IMR-90 (cell line): ENCODE measurements around the gene PTPMT1.

Experiments
- CEBPB ChIP-seq: IDR thresholded peaks from 2 replicates; pipeline ENCODE4 v1.6.1; 2012; ENCODE audit warnings: low read depth, low read length, improper control_type of control experiment
- CTCF ChIP-seq: conservative IDR thresholded peaks from 2 replicates; pipeline ENCODE4 v1.5.1; 2012; ENCODE audit warnings: mild to moderate bottlenecking, low read depth, low read length, improper control_type of control experiment
- FOS ChIP-seq: fragments of 150-350 bp; IDR thresholded peaks from 2 replicates; pipeline ENCODE4 v1.6.1; 2016; ENCODE audit warnings: low read depth, low read length
- MAFK ChIP-seq: IDR thresholded peaks from 2 replicates; pipeline ENCODE4 v1.6.1; 2012; ENCODE audit warnings: low read depth, low read length, improper control_type of control experiment
- MAZ ChIP-seq: IDR thresholded peaks from 2 replicates; pipeline ENCODE4 v1.6.1; 2012; ENCODE audit warnings: low read depth, mild to moderate bottlenecking, low read length, improper control_type of control experiment, moderate library complexity, borderline replicate concordance
- MXI1 ChIP-seq: IDR thresholded peaks from 2 replicates; pipeline ENCODE4 v1.6.1; 2012; ENCODE audit warnings: low read depth, mild to moderate bottlenecking, low read length, moderate library complexity, borderline replicate concordance
- POLR2A ChIP-seq: IDR thresholded peaks from 2 replicates; pipeline ENCODE4 v1.6.1; 2012; ENCODE audit warnings: mild to moderate bottlenecking, low read depth, low read length
- RAD21 ChIP-seq: IDR thresholded peaks from 2 replicates; pipeline ENCODE4 v1.6.1; 2012; ENCODE audit warnings: low read length, improper control_type of control experiment
- RCOR1 ChIP-seq: IDR thresholded peaks from 2 replicates; pipeline ENCODE4 v1.6.1; 2012; ENCODE audit warnings: mild to moderate bottlenecking, low read length, improper control_type of control experiment; ENCODE audit not compliant: insufficient replicate concordance
- RFX5 ChIP-seq: IDR thresholded peaks from 2 replicates; pipeline ENCODE4 v1.8.0; 2012; ENCODE audit warnings: low read depth, mild to moderate bottlenecking, low read length, moderate library complexity
- SMC3 ChIP-seq: fragments of 150-350 bp; IDR thresholded peaks from 2 replicates; pipeline ENCODE4 v1.6.1; 2016; ENCODE audit warnings: low read depth, mild to moderate bottlenecking, antibody characterized with exemption, low read length, moderate library complexity

DNA sequence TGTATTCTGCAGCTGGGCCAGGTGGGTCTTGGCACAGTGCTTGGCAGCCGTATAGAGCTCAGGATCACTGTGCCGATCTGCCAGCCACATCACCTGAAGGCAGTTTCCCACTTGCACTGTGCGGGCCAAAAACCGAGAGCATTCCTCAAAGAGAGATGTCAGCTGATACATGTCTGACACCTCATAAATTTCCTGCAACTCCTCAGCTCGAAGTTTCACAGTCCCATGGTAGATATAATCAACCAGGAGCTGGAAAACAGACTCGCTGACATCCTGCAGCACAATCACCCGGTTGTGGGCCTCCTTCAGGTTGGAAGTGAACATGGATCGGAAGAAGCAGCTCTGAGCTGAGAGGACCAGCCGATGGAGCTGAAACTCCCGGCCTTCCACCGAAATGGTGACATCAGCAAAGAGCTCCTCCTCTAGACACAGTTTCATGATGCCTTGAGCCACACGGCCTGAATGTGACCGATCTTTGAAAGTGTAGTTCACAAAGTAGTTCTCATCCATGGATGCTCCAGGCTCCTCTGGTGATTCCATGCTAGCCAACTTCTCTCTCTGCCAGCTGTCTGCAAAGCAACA, 12.2 kb downstream of the PTPMT1 start:
- TF ChIP-seq CTCF (no peak), SMC3 (no peak), MXI1 (no peak), MAZ (no peak), RFX5 (no peak), POLR2A (no peak), MAFK (no peak), FOS (no peak), CEBPB (no peak), RAD21 (no peak), RCOR1 (no peak)
